H4 (cell line): Measurements from ENCODE around the gene EVA1A. TPM values are rescaled to one million over a fixed set of nuclear protein-coding genes. Genes with fewer than 3 reads are reported as not detected.
A peak's percentile ranks its signal among the peaks of the same experiment; 100 is the strongest.

Source experiments
- DNase-seq: peaks from one replicate; pipeline ENCODE4 v3.0.0-alpha.2; 2015; ENCODE audit warnings: low spot score
- total RNA-seq: library from RNA; depleted of rRNA; stranded (reverse); fragments of >200 nt; shearing (Covaris generic); gene quantifications from 2 replicates; pipeline ENCODE4 v1.2.3, GENCODE V29; 2014

EVA1A gene
- total RNA-seq, 1 experiment from 2014 or later: 13.8 TPM

DNA sequence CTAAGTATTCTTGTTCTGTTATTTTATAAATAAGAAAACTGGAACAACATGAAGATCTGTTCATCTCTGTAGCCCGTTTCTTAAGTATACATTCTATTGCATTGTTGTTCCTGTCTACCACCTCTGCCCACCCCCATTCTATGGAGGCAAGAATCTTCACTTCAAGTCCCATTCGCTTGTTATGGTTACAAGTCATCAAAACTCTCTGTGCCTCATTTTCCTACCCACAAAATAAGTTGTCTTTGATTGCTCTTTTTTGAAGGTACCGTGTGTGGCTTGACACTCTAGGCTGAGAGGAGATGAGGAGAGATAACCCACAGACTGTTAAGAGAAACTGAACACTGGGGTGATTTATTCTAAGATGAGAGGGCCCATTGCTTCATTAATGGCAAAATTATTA lies 2.9 kb upstream of the EVA1A start:
- DNase-seq: no peak

DNA sequence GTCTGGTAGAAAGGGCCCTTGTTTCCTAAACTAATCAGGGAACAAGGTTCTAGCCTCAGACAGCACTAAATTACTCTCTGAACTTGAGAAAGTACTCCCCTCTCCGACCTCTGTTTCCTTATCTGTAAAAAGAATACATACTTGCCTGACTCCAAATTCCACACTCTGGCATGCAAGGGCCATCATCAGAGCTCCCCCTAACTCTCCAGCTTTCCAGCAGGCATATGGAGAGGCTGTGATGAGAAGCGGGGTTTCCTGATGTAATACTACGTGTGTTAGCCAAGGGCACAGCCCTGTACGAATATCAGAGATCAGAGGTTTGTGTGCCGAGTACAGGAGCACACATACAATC lies 1.8 kb upstream of the EVA1A start:
- DNase-seq: no peak

DNA sequence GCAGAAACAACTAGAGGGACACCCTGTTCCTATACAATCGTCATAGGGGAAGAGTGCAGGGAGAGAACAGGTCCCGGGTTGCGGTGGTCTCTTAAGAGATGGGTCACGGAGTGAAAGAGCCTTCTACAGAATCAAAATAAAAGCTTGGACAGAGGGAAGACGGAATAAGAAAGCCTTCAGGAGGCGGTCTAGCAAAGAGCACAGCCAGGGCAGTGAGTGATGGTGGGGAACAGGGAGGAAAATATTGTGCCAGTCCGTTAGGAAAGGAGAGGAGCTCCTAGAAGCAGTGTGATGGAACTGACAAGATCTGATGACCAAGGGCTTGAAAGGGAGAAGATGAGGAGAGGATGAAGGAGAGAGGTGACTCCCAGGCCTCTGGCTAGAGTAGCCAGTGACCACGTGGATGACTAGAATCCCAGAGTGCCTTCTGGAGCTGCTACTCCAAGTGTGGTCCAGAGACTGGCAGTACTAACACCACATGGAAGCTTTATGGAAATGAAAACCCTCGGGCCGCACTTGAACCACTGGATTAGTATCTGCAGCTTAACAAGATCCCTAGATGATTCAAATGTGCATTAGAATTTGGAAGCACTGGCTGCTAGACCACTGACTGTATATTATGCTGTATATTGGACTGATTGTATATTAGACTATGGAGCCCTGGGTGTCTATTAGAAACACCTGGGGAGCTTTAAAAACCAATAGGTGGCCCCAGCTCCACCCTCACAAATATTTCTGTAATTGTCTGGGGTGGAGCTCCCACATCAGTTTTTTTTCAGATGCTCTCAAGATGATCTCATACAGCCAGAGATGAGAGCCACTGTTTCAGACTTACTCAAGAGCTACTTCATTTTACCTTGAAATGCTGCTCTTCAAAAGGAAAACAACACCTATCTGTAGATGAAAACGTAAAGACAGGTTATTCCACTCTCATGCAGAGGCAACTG lies 1.1 kb upstream of the EVA1A start:
- no peak for DNase-seq

DNA sequence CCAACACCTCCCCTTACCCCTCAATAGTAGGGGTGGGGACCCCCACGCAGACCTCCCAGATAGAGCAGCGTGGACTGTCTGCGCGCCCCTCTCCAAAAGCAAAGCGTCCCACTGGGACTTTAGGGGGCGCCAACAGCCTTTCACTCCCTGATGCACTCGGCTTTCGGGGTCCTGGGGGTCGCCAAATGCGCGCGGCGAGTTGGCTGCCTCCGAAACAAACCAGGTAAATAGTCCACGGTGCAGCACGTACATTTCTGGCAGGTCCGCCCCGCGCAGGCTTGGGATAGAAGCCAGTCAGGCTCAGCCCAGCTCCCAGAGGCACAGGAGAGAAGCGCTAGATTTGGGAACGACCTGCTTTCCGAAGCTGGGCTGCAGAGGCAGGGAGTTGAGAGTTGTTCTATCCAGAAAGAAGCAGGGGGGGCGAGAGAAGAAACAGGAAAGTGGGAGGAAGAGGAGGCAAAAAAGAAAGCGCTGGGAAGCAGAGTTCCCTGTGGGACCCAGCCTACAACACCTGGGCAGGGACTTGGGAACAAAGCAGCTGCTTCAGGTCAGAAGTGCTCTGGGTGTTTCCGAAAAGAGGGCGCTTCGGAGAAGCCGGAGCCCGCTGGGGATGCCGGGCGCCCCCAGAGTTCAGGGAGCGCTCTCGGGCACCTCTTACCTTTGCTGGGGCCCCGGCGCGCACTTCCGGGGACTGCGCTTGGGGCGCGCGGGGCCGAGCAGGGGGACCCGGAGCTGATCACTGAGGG lies 544 bp downstream of the EVA1A start:
- no peak for DNase-seq

DNA sequence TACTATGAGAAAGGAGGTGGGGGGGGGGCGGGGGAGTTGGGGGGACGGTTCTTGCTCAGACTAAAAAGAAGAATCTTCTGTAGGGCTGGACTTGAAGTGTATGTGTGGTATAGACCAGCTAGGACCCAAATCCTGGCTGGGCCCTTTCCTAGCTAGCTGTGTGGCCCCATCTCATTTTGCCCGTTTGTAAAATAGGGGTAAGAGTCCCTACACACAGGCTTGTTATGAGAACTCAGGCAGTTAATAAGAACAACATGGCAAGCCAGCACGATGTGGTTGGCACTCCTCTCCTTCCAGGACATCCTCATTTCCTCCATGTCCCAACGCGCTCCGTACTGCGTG lies 1.1 kb downstream of the EVA1A start:
- no peak for DNase-seq

DNA sequence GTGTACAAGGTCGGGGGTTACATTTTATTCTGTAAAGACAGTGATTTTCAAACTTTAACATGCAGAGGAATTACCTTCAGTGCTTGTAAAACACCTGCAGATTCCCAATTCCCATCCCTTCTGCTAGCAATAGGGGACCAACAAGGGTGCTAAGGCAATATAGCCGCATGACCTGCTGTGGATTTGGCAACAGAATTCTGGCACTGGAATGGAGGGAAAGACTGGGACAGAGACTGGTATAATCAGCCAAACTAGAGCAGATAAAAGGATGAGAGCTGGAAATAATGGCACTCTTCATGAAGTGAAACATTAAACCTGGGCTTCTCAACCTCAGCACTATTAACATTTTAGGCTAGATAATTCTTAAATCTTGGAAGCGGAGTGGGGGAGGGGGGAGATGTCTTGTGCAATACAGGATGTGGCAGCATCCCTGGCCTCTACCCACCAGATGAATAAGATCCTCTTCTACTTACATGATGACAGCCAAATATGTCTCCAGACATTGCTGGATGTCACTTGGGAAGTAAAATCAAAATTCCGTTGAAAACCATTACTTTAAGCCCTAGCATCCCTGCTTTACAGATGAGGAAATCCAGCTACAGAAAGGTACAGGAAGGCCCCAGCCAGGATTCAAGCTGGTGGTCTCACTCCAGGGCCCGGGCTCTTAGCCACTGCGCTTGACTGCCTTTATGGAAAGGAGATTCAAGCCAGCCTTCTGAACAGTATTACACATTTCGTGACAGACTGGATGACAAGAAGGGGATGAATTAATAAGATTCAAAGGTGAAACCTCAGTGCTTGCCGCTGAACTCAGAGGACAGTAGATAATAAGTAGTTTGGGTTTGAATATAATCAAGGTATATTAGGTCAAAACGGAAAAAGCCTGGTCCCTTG lies 1.7 kb downstream of the EVA1A start:
- DNase-seq: no peak

DNA sequence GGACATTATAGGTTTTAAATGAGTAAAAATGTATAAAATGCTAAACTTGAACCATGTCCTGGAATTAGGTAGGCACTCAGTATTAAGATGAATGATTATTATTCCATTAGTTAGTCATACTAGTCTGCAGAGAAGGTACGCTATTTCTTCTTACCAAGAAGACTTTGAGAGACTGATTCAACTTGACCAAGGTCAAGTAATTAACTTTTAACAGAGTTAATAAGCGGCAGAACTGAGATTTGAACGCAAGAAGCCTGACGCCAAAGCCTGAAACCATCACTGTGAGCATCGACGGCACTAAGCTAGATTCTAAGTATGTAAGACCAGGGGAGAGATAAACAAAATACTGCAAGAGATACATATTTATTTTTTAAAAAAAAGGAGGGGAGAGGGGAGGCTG lies 2.6 kb downstream of the EVA1A start:
- no peak for DNase-seq

DNA sequence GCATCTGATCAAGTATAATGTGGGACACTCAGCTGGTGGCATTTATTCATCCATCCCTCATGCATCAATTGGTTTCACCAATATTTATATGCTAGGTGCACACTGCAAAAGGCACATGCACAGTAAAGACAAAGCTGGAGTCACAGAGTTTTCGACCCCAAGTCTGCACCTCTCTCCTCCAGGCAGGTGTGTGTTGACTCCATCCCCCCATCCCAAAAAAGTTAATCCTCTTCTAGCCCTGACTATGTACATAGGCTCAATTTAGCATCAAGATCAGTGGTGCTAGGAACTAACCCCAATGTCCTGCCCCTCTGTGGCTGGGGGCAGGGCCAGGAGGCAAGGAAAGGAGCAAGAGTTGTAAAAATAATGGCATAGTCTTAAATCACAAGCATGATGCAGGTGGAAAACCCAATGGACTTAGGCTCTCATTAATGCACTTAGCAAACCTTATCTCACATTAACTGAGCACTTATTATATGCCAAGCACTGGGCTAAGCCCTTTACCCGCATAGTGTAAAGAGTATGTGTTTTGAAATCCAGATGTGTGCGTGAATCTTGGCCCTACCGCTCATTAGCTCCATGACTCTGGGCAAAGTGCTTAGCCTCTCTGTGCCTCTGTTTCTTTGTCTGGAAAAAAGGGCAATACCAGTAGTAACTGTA lies 3.1 kb downstream of the EVA1A start:
- no peak for DNase-seq

DNA sequence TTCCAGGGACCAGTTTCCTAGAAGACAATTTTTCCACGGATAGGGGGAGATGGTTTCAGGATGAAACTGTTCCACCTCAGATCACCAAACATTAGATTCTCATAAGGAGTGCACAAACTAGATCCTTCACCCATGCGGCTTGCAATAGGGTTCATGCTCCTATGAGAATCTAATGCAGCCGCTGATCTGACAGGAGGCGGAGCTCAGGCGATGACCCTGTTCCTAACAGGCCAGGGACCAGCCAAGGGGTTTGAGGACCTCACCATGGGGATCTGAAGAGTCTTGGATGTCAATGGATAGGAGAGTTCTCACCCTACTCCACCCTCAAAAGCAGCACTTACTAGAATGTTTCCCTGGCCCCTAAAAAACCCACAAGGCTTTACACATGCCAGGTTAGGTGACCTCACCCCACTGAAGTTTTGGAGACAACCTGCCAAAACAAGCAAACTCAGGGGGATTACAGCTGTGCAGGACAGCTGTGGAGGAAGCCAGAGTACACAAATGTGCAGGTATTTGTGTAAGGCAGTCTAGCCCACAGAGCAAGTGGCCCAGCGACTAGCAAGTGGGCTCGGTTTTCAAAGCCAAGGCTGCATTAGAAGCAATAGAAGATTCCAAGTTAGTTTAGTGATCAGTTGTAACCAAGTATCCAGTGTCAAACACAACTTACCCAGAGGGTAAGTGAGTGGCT lies 3.9 kb downstream of the EVA1A start:
- DNase-seq: no peak

DNA sequence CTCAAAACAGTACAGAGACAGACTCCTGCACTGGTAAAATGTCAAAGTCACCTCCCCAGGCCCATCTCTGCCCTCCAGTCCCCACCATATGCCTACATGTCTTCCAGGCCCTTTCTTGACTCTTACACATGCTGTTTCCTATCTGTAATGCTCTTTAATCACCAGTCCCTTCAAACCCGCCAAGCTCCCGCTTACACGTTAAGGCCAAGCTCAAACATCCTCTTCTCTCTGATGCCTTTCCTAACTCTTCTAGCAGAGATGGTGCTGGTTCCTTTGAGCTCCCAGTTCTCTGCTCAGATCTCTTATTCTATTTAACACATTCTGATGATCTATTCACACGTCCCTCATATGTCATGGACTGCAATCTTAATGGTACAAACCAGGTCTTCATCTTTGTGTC lies 5.0 kb downstream of the EVA1A start:
- no peak for DNase-seq

DNA sequence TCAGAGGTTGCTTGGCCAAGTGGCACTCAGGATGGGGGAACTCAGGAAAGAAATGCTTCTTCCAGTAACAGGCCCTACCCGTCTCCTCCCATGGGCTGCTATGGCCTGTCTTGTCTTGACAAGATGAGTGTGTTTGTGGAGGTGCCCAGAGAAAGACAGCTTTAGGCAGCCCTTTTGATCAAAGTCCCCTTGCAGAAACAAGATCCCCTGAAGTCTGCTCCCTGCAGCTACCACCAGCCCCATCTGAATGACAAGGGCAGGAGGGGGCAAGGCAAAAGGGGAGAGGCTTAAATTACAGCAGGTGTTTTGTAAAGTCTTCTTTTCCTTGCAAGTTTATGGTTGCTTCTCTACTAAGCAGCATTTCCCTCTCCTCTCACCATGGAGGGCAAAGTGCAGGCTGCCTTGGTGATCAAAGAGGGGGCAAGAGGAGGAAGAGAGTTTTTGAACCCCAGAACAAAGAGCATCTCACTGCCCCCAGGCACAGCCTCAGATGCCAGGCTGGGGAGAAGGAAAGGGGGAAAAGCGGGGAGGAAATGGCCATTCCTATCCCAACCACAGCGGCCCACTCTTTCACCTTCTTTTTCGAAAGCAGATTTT lies 6.7 kb downstream of the EVA1A start:
- DNase-seq: no peak

DNA sequence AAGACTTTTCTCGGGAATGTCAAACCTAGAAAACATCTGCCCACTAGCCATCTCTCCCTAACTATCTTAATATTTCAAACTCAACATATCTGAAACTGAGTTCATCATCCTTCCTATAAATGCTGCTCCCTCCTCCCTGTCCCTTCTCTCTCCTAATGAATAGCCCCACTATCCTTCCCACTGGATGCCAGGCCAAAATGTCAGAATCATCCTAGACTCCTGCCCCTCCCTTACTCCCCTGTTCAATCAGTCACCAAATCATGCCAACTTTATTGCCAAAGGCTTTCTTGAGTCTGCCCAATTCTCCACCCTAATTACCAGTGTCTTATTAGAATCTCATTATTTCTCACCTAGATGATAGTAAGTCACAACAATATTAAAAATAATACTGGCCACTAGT lies 8.5 kb downstream of the EVA1A start:
- DNase-seq: no peak

DNA sequence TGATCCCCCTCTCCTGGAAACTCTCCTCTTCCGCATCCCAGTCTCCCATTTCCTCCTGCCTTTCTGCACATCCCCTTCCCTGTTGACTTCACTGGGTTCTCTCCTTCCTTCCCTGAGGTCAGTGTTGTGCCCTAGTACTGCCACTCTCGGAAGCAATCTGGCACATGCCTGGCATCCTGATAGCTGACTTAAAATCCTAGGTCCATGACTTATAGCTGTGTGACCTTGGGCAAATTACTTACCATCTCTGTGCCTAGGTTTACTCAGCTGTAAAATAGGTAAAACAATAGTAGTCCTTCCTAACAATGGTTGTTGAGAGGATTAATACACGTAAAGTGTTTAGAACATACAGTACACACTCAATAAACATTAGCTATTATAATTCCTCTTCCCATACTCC lies 9.3 kb downstream of the EVA1A start:
- no peak for DNase-seq

DNA sequence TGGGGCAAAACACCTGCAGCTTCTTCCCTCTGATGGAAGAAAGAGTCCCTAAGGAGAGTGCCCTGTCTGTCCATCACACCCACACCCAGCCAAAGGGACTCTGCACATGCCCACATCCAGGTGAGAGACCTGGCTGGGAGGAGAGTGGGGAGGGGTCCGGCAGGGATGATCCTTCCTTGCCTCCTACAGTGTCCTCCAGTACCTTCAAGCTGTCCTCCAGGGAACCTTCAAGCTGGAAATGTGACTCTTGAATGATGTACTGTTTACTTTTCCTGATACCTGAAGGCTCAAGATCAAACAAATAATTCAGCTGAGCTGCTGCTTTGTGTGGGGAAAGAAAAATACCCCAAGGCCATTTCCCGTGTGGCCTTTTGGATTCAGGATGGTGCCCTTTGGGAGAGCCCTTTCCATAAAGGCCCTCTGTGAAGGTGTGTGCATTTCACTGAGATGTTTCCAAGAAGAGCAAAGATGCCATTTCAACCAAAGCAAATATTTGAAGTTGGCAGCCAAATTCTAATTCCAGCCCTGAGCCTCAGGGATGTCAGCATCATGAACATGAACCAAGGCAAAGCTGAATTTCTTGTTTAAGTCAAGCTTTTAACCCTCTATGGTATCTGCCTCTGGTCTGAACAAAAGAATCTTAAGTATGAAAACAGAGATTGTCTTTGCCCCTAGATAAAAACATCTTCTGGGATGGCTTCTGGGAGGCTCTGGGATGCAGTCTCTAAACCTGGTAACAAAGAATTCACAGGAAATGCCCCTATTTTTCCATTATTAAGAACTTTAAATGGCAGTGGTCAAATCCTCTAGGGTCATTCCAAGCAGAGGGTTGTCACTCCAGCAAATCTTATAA lies 11.1 kb downstream of the EVA1A start:
- no peak for DNase-seq

DNA sequence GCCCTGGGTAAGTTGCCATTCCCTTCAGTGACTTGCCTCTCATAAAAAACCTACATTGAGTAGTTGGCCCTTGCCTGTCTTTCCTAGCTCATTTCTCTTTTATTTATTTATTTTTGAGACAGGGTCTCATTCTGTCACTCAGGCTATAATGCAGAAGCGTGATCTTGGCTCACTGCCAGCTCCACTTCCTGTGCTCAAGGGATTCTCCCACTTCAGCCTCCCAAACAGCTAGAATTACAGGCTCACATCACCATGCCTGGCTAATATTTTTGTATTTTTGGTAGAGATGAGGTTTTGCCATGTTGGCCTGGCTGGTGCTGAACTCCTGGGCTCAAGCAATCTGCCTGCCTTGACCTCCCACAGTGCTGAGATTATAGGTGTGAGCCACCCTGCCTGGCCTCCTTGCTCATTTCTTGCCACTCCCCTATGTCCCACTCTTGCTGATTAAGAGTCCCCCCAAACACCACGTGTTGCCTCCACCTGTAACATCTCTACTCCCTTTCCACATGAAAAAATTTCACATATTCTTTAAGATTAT lies 12.6 kb downstream of the EVA1A start:
- no peak for DNase-seq

DNA sequence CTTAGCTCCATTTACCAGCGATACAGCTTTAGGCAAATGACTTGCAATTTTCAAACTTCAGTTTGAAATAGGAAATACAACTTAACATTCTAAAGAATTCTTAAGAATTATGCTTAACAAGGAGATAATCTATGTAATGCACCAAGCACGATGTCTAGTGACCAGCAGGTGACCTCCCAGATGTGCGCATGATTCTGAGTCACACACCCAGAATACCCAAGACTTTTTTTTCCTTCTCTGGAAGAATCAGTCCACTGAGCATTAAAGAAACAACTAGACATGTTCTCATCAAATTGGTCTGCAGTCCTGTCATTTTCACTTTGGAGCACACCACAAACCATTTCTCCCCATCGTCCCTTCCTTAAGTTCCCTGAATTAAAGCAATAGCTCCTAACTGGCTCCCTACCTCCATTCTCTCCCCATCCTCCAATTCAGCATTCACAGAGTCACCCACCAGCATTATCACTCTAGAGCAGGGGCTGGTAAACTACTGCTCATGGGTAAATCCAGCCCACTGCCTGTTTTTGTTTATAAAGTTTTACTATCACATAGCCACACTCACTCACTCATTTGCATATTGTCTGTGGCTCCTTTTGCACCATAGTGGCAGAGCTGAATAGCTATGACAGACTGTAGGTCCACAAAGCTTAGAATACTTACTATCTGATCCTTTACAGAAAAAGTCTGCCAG lies 13.2 kb downstream of the EVA1A start:
- DNase-seq: peak; percentile 31

DNA sequence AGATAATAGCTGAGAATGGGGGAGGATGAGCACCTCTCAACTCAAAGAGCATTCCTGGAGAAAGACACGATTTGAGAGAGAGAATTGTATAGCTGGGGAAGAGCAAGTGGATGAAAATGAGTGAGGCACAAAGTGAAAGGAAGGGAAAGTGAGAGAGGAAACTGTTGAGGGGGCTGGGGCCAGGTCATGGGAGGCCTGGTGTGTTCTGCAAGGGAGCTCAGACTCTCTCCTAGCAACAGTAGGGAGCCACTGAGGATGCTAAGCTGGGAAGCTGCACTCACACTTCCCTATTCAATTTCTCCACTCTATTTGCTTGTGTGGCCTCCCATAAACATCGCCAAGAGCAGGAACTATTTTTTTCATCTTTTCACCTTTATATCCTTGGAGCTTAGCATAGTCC lies 14.8 kb downstream of the EVA1A start:
- DNase-seq: no peak

DNA sequence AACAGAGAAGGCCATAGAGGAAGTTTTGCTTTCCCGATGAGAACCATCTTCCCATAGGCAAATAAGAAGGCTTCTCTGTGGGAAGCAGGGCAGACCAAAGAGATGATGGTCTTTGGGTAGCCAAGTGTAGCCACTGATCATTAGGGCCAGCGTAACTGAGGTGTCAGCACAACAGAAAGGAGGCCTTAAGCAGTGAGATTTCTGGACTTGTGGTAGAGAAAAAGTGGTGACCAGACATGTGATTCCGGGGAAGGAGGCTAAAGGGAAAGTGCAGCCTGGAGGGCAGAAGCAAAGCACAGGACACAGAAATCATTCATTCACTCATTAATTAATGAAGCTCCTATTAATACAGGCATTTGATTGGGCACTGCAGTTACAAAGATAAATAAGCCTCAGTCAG lies 15.4 kb downstream of the EVA1A start:
- no peak for DNase-seq

DNA sequence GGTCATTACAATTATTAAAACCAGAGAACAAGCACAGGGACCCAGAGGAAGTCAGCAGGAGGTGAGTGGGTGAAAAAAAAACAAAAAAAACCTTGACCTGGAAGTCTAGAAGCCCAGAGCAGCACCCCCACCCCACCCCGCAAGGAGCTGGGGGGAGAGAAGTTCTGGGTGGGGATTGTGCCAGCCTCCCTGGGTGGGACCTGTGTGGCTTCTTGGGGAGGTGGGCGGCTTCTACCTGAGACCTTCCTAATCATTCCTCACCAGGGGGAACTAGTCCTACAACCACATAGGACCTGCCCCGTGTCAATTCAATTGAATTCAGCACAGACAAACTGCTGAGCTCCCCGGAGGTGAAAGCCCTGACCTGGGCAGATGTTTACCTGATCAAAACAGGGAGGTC lies 17.3 kb downstream of the EVA1A start:
- DNase-seq: no peak
